Lower leg skin (tissue), 3 donors: ENCODE data around the gene TRUB2.

Experiments
- CTCF ChIP-seq, 3 donors: fragments of 450-650 bp; IDR thresholded peaks; one replicate each; pipeline ENCODE4 v1.5.1; 2016; ENCODE audit warnings: antibody characterized with exemption in 3 of 3, mild to moderate bottlenecking in 3 of 3, moderate library complexity in 2 of 3
- POLR2A ChIP-seq, 2 donors: fragments of 450-650 bp; IDR thresholded peaks; one replicate each; pipeline ENCODE4 v1.6.1; 2016 to 2017; ENCODE audit warnings: antibody characterized with exemption in 2 of 2, mild to moderate bottlenecking in 1 of 2, moderate library complexity in 1 of 2

GRCh38 chr9:128293091-128293490 is 29.2 kb downstream of the TRUB2 start:
- TF ChIP-seq POLR2A (IDR thresholded peaks at IDR 0.05) (no peak), CTCF (IDR thresholded peaks at IDR 0.05) (no peak)
